Panc1 (cell line): ENCODE results near the gene PJA2. TPM values are rescaled to one million over a fixed set of nuclear protein-coding genes. Genes with fewer than 3 reads are reported as not detected.

Experiments used
- ATAC-seq: fragments of 200-7000 bp; cut with Tn5 transposase; 2 replicates; pipeline ENCODE4 v1.9.1; 2020; ENCODE audit warnings: mild to moderate bottlenecking, moderate library complexity
- BruUV-seq: library from RNA; stranded (reverse); fragments of 400-500 nt; replicated peaks from 2 replicates; lab custom pipeline; 2021; lab: Mats Ljungman, UMichigan
- CTCF ChIA-PET: fragments of 300-600 bp; sonication (Branson Sonifier 250); formaldehyde crosslinking; loops from one replicate; lab custom pipeline; 2022; ENCODE audit warnings: antibody characterized with exemption; lab: Charles Lee
- POLR2A ChIA-PET: fragments of 300-600 bp; sonication (Branson Sonifier 250); formaldehyde crosslinking; loops from one replicate; lab custom pipeline; 2022; ENCODE audit warnings: antibody characterized with exemption; lab: Charles Lee
- DNase-seq: peaks from one replicate; pipeline ENCODE4 v3.0.0-alpha.2; 2010; ENCODE audit warnings: low read depth, low spot score
- H3K27ac ChIP-seq: 2 replicates; pipeline ENCODE4 v1.5.1; 2011; ENCODE audit warnings: mild to moderate bottlenecking, low read length, inconsistent platforms
- H3K27me3 ChIP-seq: fragments of 200-500 bp; sonication (Bioruptor generic); 2 replicates; pipeline ENCODE4 v1.6.0; 2014; ENCODE audit warnings: low read length, inconsistent platforms; ENCODE audit not compliant: control insufficient read depth, insufficient read depth
- H3K36me3 ChIP-seq: fragments of 200-500 bp; sonication (Bioruptor generic); 2 replicates; pipeline ENCODE4 v1.5.1; 2014; ENCODE audit warnings: inconsistent platforms, mild to moderate bottlenecking, low read length, moderate library complexity; ENCODE audit not compliant: control insufficient read depth, insufficient read depth
- H3K4me1 ChIP-seq: 2 replicates; pipeline ENCODE4 v1.5.1; 2011; ENCODE audit warnings: inconsistent platforms, mild to moderate bottlenecking, low read length, moderate library complexity; ENCODE audit not compliant: control insufficient read depth, insufficient read depth
- H3K4me3 ChIP-seq, 2 experiments: 2 replicates each; pipeline ENCODE4 v1.5.1; 2011 to 2012; ENCODE audit warnings: low read depth in 2 of 2, low read length in 2 of 2, mild to moderate bottlenecking in 2 of 2, inconsistent platforms in 1 of 2, moderate library complexity in 1 of 2
- H3K9me3 ChIP-seq: fragments of 200-500 bp; sonication (Bioruptor generic); 2 replicates; pipeline ENCODE4 v1.5.1; 2014; ENCODE audit warnings: low read depth, mild to moderate bottlenecking, inconsistent platforms, low read length, moderate library complexity; ENCODE audit not compliant: control insufficient read depth, insufficient read depth
- CTCF ChIP-seq: fragments of 450-650 bp; IDR thresholded peaks from 2 replicates; pipeline ENCODE4 v1.5.1; 2017; ENCODE audit warnings: mild to moderate bottlenecking
- POLR2AphosphoS5 ChIP-seq: IDR thresholded peaks from 2 replicates; pipeline ENCODE4 v1.6.1; 2012; ENCODE audit warnings: mild to moderate bottlenecking, low read depth, low read length, moderate library complexity
- REST ChIP-seq, 2 experiments: IDR thresholded peaks; 2 replicates each; pipeline ENCODE4 v1.6.1; 2011 to 2012; ENCODE audit warnings: low read depth in 2 of 2, control low read depth in 1 of 2, low read length in 1 of 2, mild to moderate bottlenecking in 1 of 2, moderate library complexity in 1 of 2; ENCODE audit not compliant: insufficient read depth in 1 of 2
- SIN3A ChIP-seq: IDR thresholded peaks from 2 replicates; pipeline ENCODE4 v1.6.1; 2012; ENCODE audit warnings: low read depth, mild to moderate bottlenecking, low read length, moderate library complexity, borderline replicate concordance; ENCODE audit not compliant: insufficient read depth
- TCF7L2 ChIP-seq: IDR thresholded peaks from 2 replicates; pipeline ENCODE4 v1.6.1; 2011; ENCODE audit warnings: mild to moderate bottlenecking, low read depth, low read length, inconsistent platforms
- in situ Hi-C: cut with HindIII; loops from 2 replicates; pipeline ENCODE4 v1.10.0; 2016; ENCODE audit warnings: low sequenced_read_pairs, low pct_unique_long_range_greater_than_20kb
- intact Hi-C: fragments of 100-400 bp; cut with micrococcal nuclease; formaldehyde crosslinking; loops from one replicate; pipeline ENCODE4 v1.10.0; 2022; ENCODE audit not compliant: unreplicated experiment
- total RNA-seq: library from RNA; stranded (reverse); gene quantifications from one replicate; pipeline ENCODE4 v1.2.1, GENCODE V29; 2021; ENCODE audit not compliant: unreplicated experiment

The PJA2 gene
- total RNA-seq, 1 experiment from 2014 or later: 33.6 TPM

GRCh38 chr5:109322694-109323093 lies 87.1 kb downstream of the PJA2 start:
- BruUV-seq: no TSS peak
- DNase-seq (no peak), ATAC-seq (no peak)
- H3K27ac ChIP-seq: no peak overlapping the region
- H3K9me3 ChIP-seq: no peaks in the 10 kb centered on the region
- no peak overlapping the region for H3K4me3 ChIP-seq
- POLR2A ChIA-PET: no interaction called here
- no peaks in the 10 kb centered on the region for H3K36me3 ChIP-seq
- H3K4me1 ChIP-seq: no peaks in the 10 kb centered on the region
- intact Hi-C loops: no loop called here
- in situ Hi-C loops: no loop called here
- no peak for TF ChIP-seq TCF7L2
- TF ChIP-seq REST (IDR thresholded peaks at IDR 0.05; ENCODE audit: insufficient read depth in 1 of 2, low read depth in 2 of 2, low read length in 1 of 2): no peak
- no peak for TF ChIP-seq POLR2AphosphoS5
- CTCF ChIA-PET: no interaction called here
- no peaks in the 10 kb centered on the region for H3K27me3 ChIP-seq

GRCh38 chr5:109319351-109319750 lies 90.4 kb downstream of the PJA2 start:
- Histone ChIP-seq H3K27me3 (no peaks in the 10 kb centered on the region), H3K4me3 (no peak overlapping the region), H3K36me3 (no peaks in the 10 kb centered on the region), H3K9me3 (no peaks in the 10 kb centered on the region), H3K4me1 (no peaks in the 10 kb centered on the region), H3K27ac (no peak overlapping the region)
- intact Hi-C loops (no loop called here), in situ Hi-C loops (no loop called here)
- BruUV-seq: no TSS peak
- ATAC-seq (no peak), DNase-seq (no peak)
- TF ChIP-seq TCF7L2: no peak
- TF ChIP-seq SIN3A: no peak
- TF ChIP-seq REST (IDR thresholded peaks at IDR 0.05; ENCODE audit: insufficient read depth in 1 of 2, low read depth in 2 of 2, low read length in 1 of 2): no peak
- TF ChIP-seq POLR2AphosphoS5: no peak
- TF ChIP-seq CTCF: no peak
- ChIA-PET POLR2A (no interaction called here), CTCF (no interaction called here)
